ENCODE results near the gene OMD. TPM values are rescaled to one million over a fixed set of nuclear protein-coding genes. Genes with fewer than 3 reads are reported as not detected.

OMD gene
- polyA plus RNA-seq, 1 of the 3 experiments (the other 2 are of a cell fraction): not detected

GRCh38 chr9:92402360-92402759 is 21.9 kb downstream of the OMD start:
- H4K20me1 ChIP-seq (ENCODE audit: insufficient read depth): no peaks in the 10 kb centered on the region
- no peaks in the 10 kb centered on the region for H3K79me2 ChIP-seq (ENCODE audit: insufficient read depth)
- peaks cover 3 to 7% of the 10 kb centered on the region in 2 experiments; a peak in 3 of 4 replicates for H3K4me1 ChIP-seq (ENCODE audit: control insufficient read depth in 1 of 2, insufficient read depth in 2 of 2, low read depth in 1 of 2, low read length in 1 of 2)
- no peaks in the 10 kb centered on the region for H3K9me2 ChIP-seq
- no peaks in the 10 kb centered on the region for H3K36me3 ChIP-seq (replicated peaks in 1 of 2; ENCODE audit: control insufficient read depth in 1 of 2, insufficient read depth in 2 of 2, low read length in 1 of 2)
- TF ChIP-seq, protein P1, sequence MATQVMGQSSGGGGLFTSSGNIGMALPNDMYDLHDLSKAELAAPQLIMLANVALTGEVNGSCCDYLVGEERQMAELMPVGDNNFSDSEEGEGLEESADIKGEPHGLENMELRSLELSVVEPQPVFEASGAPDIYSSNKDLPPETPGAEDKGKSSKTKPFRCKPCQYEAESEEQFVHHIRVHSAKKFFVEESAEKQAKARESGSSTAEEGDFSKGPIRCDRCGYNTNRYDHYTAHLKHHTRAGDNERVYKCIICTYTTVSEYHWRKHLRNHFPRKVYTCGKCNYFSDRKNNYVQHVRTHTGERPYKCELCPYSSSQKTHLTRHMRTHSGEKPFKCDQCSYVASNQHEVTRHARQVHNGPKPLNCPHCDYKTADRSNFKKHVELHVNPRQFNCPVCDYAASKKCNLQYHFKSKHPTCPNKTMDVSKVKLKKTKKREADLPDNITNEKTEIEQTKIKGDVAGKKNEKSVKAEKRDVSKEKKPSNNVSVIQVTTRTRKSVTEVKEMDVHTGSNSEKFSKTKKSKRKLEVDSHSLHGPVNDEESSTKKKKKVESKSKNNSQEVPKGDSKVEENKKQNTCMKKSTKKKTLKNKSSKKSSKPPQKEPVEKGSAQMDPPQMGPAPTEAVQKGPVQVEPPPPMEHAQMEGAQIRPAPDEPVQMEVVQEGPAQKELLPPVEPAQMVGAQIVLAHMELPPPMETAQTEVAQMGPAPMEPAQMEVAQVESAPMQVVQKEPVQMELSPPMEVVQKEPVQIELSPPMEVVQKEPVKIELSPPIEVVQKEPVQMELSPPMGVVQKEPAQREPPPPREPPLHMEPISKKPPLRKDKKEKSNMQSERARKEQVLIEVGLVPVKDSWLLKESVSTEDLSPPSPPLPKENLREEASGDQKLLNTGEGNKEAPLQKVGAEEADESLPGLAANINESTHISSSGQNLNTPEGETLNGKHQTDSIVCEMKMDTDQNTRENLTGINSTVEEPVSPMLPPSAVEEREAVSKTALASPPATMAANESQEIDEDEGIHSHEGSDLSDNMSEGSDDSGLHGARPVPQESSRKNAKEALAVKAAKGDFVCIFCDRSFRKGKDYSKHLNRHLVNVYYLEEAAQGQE (IDR thresholded peaks at IDR 0.05; ENCODE audit: low read depth, low read length): no peak
- no peak for TF ChIP-seq POLR2AphosphoS5 (IDR thresholded peaks at IDR 0.05; ENCODE audit: low read depth, low read length)
- TF ChIP-seq YY1 (IDR thresholded peaks at IDR 0.05; ENCODE audit: low read depth): no peak
- TF ChIP-seq, protein P2, sequence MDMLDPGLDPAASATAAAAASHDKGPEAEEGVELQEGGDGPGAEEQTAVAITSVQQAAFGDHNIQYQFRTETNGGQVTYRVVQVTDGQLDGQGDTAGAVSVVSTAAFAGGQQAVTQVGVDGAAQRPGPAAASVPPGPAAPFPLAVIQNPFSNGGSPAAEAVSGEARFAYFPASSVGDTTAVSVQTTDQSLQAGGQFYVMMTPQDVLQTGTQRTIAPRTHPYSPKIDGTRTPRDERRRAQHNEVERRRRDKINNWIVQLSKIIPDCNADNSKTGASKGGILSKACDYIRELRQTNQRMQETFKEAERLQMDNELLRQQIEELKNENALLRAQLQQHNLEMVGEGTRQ (IDR thresholded peaks at IDR 0.05; ENCODE audit: borderline replicate concordance, low read depth, low read length): no peak
- TF ChIP-seq GABPA (IDR thresholded peaks at IDR 0.05; ENCODE audit: low read depth): no peak
- no peak for TF ChIP-seq RFX5 (IDR thresholded peaks at IDR 0.05; ENCODE audit: low read length)
- TF ChIP-seq SIN3A (IDR thresholded peaks at IDR 0.05; ENCODE audit: borderline replicate concordance, low read depth, low read length): no peak
- no peak for TF ChIP-seq TEAD4 (IDR thresholded peaks at IDR 0.05; ENCODE audit: borderline replicate concordance, insufficient read depth)
- no peak for TF ChIP-seq PBX3 (IDR thresholded peaks at IDR 0.05)
- TF ChIP-seq EZH2phosphoT487 (IDR thresholded peaks at IDR 0.05; ENCODE audit: borderline replicate concordance, low read depth): no peak
- TF ChIP-seq, protein P3, sequence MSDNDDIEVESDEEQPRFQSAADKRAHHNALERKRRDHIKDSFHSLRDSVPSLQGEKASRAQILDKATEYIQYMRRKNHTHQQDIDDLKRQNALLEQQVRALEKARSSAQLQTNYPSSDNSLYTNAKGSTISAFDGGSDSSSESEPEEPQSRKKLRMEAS (IDR thresholded peaks at IDR 0.05; ENCODE audit: low read depth): no peak
- TF ChIP-seq FOXM1 (IDR thresholded peaks at IDR 0.05; ENCODE audit: low read depth): no peak
- TF ChIP-seq MXI1 (IDR thresholded peaks at IDR 0.05; ENCODE audit: low read depth, low read length): no peak
- TF ChIP-seq SMC3 (IDR thresholded peaks at IDR 0.05; ENCODE audit: low read depth, low read length): no peak
- TF ChIP-seq MEF2A (IDR thresholded peaks at IDR 0.05; ENCODE audit: borderline replicate concordance, low read depth): no peak
- no peak for TF ChIP-seq TCF12 (IDR thresholded peaks at IDR 0.05)
- TF ChIP-seq TAF1 (IDR thresholded peaks at IDR 0.05; ENCODE audit: borderline replicate concordance, low read depth, low read length): no peak
- no peak for TF ChIP-seq ZBTB33 (IDR thresholded peaks at IDR 0.05; ENCODE audit: borderline replicate concordance, low read depth)
- TF ChIP-seq RXRA (IDR thresholded peaks at IDR 0.05; ENCODE audit: borderline replicate concordance, low read depth): no peak
- TF ChIP-seq RCOR1 (IDR thresholded peaks at IDR 0.05; ENCODE audit: low read length): no peak
- no peak overlapping the region for H3K9ac ChIP-seq
- H3F3A ChIP-seq (replicated peaks; ENCODE audit: insufficient read depth): no peaks in the 10 kb centered on the region
- no peak overlapping the region for H2AFZ ChIP-seq (ENCODE audit: low read depth)
- no peaks in the 10 kb centered on the region for H3K27me3 ChIP-seq (ENCODE audit: insufficient read depth)
- no peak overlapping the region for H3K4me2 ChIP-seq
- no peaks in the 10 kb centered on the region for H3K9me3 ChIP-seq
- H3K4me3 ChIP-seq (ENCODE audit: low read depth in 2 of 2, low read length in 1 of 2): no peak overlapping the region
- WGBS (ENCODE audit: low lambda C conversion rate): 78% methylated on average over 1 of the region's 1 CpG
- POLR2A ChIA-PET: no interaction called here
- DNase-seq: no peak
- H3K27ac ChIP-seq (ENCODE audit: low read depth in 2 of 2, low read length in 1 of 2): no peak overlapping the region
- CTCF ChIA-PET: no interaction called here

Data from SK-N-SH (cell line).